Measurements from ENCODE around the gene METTL25B. TPM values are rescaled to one million over a fixed set of nuclear protein-coding genes. Genes with fewer than 3 reads are reported as not detected.

Gene METTL25B
- total RNA-seq, 2 donors from 2014 or later: 15.2 to 17.9 TPM

DNA sequence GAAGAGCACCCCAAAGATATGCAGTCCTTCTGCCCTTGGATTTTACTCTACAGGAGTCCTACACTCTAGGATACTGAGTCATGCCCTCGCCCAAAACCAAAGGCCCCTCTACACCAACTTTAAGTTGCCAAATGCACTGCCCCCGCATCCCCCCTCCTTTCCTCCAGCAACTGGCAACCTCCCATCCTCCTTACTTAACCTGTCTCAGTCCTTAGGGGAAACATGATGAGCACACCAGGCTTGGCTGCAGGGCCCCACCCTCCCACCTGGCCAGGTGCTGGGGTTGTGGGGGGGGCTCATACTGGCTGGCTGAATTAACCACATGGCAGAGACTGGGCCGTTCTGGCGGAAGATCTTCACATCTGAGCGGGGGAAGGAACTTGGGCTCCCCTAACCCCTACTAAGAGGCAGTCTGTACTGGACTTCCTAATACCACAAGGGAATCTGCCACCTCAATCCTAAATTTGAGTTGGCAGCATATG, 22.0 kb downstream of the METTL25B start:
- ATAC-seq (ENCODE audit: insufficient number of reproducible peaks, low FRiP score, low read depth): no peak

DNA sequence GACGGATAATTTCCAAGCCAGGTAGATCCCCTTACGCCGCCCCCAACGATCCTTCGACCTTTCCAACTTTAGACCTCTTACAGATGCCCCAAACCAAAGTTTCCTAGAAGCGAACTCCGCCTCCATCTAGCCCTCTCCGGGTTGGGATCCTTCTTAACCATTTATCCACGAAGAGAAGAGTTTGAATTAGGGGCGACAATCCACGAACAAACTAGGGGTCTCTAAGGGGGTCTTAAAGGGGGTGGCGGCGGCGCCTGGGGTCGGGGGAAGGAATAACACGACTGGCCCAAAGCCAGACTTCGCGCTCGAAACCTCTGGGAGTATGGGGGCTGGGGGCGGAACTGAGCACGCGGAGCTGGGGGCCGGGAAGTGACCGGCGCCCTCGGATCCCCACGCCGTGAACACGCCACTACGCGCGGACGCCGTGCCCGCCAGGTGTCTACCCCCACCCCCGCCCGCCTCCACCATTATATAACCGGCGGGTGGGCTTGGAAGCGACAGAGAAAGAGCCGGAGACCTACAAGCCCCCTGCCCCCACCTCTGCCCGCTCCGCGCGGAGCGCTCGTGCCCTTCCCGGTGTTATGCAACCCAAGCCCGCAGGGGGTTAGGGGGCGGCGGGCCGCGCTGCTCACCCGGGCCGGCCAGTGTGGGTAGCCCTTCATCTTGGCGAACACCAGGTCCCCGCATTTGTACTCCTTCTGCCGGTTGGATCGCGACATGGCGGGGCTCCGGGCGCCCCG, 22.6 kb downstream of the METTL25B start:
- Histone ChIP-seq H3K36me3 (no peaks in the 10 kb centered on the region), H3K9me3 (no peaks in the 10 kb centered on the region), H3K4me3 (peak overlapping the region; percentile 82), H3K4me1 (ENCODE audit: control insufficient read depth in 1 of 2, low read depth in 2 of 2) (peaks cover 39 to 48% of the 10 kb centered on the region in 2 donors), H3K27me3 (replicated peaks; ENCODE audit: insufficient read depth) (no peaks in the 10 kb centered on the region), H3K27ac (peak overlapping the region; percentile 85 to 94)
- DNase-seq (ENCODE audit: low spot score) (no peak), ATAC-seq (ENCODE audit: insufficient number of reproducible peaks, low FRiP score, low read depth) (no peak)
- TF ChIP-seq, protein P1, sequence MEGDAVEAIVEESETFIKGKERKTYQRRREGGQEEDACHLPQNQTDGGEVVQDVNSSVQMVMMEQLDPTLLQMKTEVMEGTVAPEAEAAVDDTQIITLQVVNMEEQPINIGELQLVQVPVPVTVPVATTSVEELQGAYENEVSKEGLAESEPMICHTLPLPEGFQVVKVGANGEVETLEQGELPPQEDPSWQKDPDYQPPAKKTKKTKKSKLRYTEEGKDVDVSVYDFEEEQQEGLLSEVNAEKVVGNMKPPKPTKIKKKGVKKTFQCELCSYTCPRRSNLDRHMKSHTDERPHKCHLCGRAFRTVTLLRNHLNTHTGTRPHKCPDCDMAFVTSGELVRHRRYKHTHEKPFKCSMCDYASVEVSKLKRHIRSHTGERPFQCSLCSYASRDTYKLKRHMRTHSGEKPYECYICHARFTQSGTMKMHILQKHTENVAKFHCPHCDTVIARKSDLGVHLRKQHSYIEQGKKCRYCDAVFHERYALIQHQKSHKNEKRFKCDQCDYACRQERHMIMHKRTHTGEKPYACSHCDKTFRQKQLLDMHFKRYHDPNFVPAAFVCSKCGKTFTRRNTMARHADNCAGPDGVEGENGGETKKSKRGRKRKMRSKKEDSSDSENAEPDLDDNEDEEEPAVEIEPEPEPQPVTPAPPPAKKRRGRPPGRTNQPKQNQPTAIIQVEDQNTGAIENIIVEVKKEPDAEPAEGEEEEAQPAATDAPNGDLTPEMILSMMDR (IDR thresholded peaks at IDR 0.05): no peak

More for the DNA sequence above, 22.0 kb downstream of the METTL25B start:
- no peaks in the 10 kb centered on the region for H3K27me3 ChIP-seq (replicated peaks; ENCODE audit: insufficient read depth)
- TF ChIP-seq, protein P1 (IDR thresholded peaks at IDR 0.05): no peak
- no peaks in the 10 kb centered on the region for H3K9me3 ChIP-seq
- peak overlapping the region; percentile 85 to 94 for H3K27ac ChIP-seq
- H3K4me1 ChIP-seq (ENCODE audit: control insufficient read depth in 1 of 2, low read depth in 2 of 2): peaks cover 42 to 54% of the 10 kb centered on the region in 2 donors
- no peak for DNase-seq (ENCODE audit: low spot score)
- peak overlapping the region; percentile 82 for H3K4me3 ChIP-seq
- peaks cover 1% of the 10 kb centered on the region for H3K36me3 ChIP-seq

DNA sequence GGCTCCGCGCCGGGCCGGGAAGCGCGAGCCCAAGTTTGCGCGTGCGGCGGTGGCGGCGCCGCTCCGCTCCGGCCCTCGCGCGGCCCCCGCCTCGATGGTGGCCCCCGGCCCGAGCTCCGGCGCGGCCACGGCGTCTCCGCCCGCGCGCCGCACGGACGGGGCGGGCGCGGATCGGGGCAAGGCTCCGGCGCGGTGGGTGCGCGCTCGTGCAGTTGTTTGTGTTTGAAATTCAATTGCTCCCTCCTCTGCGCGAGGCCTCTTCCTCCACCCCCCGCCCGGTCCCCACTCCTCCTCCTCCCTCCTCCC, 23.1 kb downstream of the METTL25B start, which contains the start of gene HDGF:
Gene HDGF (minus strand): TSS at position 225 of the 306 bp plus-strand sequence. CDS start 246 bp downstream, outside the sequence.
- ATAC-seq (ENCODE audit: insufficient number of reproducible peaks, low FRiP score, low read depth): no peak
- no peaks in the 10 kb centered on the region for H3K36me3 ChIP-seq
- peak within 1 kb of the TSS; percentile 85 to 94 for H3K27ac ChIP-seq
- TF ChIP-seq, protein P1 (IDR thresholded peaks at IDR 0.05): no peak
- no peak for DNase-seq (ENCODE audit: low spot score)
- H3K4me1 ChIP-seq (ENCODE audit: control insufficient read depth in 1 of 2, low read depth in 2 of 2): peaks cover 34 to 42% of the 10 kb centered on the region in 2 donors
- H3K4me3 ChIP-seq: peak within 1 kb of the TSS; percentile 82
- H3K9me3 ChIP-seq: no peaks in the 10 kb centered on the region
- H3K27me3 ChIP-seq (replicated peaks; ENCODE audit: insufficient read depth): no peaks in the 10 kb centered on the region

DNA sequence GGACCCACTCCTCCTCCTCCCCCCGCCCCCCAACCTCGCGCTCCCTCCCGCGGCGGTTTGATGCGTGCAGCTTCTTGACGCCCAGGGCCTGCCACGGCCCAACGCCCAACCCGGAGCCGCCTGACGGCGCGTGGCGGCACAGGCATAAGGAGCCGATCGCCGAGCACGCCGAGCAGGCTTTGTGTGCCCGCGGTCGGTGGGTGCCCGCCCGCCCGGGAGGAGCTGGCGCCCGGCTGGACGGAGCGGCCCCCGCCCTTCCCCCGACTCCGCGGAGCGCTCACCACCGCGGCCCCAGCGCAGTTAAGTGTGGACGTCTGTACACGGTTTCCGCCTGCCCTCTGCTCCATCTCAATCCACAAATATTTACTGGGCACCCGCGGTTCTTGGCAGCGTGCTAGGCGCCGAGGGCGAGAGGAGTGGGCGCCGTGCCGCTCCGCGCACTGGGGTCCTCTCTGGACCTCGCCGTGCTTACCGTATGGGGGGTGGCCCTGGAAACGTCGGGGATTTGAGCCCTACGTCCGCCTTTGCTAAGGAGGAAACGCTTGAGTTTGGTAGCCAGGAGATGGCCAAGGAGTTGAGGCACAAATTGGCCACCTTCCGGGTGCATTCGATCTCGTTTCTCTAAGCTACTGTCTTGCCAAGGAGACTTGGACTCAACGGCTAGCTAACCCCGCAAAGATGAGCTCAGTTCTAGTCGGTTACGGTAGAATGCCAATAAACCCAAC, 23.6 kb downstream of the METTL25B start:
- H3K4me1 ChIP-seq (ENCODE audit: control insufficient read depth in 1 of 2, low read depth in 2 of 2): peaks cover 33 to 41% of the 10 kb centered on the region in 2 donors
- H3K27me3 ChIP-seq (replicated peaks; ENCODE audit: insufficient read depth): no peaks in the 10 kb centered on the region
- ATAC-seq (ENCODE audit: insufficient number of reproducible peaks, low FRiP score, low read depth) (peak; percentile 83), DNase-seq (ENCODE audit: low spot score) (peak; percentile 89)
- TF ChIP-seq, protein P1 (IDR thresholded peaks at IDR 0.05): peak; percentile 8
- peak overlapping the region; percentile 72 to 94 for H3K27ac ChIP-seq
- H3K9me3 ChIP-seq: no peaks in the 10 kb centered on the region
- peak overlapping the region; percentile 82 for H3K4me3 ChIP-seq
- H3K36me3 ChIP-seq: no peaks in the 10 kb centered on the region

DNA sequence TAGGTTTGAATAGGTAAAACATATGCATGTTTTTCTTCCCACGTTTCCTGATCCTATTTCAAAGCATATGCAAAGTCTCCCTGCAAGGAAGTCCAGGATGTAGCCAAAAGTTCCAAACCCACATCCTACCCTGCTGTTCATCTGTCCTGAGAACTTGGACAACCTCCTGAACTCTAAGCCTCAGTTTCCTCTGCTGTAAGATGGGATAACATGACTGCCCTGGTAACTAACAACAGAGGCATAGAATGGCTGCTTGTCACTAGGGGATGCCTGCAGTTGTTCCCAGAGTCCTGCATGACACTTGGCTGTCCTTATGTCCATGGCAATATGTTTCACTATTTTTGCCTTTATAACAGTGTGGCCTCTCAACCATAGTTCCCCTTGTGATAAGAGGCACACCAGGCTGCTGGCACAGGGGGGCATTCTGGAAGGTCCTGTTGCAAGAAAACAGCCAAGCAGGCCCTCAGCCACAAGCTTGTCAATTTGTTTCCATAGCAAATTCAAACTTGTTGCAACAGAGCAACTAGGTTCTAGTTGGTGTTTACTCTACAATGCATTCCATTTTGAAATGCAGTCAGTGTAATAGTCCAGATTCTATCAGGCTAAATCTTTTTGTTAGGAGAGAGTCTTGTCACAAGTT, 24.7 kb downstream of the METTL25B start:
- no peak for ATAC-seq (ENCODE audit: insufficient number of reproducible peaks, low FRiP score, low read depth)
- Histone ChIP-seq H3K36me3 (no peaks in the 10 kb centered on the region), H3K27me3 (replicated peaks; ENCODE audit: insufficient read depth) (no peaks in the 10 kb centered on the region), H3K9me3 (no peaks in the 10 kb centered on the region), H3K27ac (no peak overlapping the region), H3K4me1 (ENCODE audit: control insufficient read depth in 1 of 2, low read depth in 2 of 2) (peaks cover 27 to 34% of the 10 kb centered on the region in 2 donors), H3K4me3 (peak overlapping the region; percentile 82)
- DNase-seq (ENCODE audit: low spot score): no peak
- TF ChIP-seq, protein P1 (IDR thresholded peaks at IDR 0.05): no peak
